ENCODE data around the gene RPLP2. TPM values are rescaled to one million over a fixed set of nuclear protein-coding genes. Genes with fewer than 3 reads are reported as not detected.

The RPLP2 gene
- total RNA-seq, 3 donors from 2014 or later, result 583 to 1,665 (median 1,093) TPM

- intact Hi-C loops (cut with DNase I; ENCODE audit: low total_unique reads), result no loop called here
- TF ChIP-seq POLR2AphosphoS5 (IDR thresholded peaks at IDR 0.05) (no peak), POLR2A (IDR thresholded peaks at IDR 0.05) (no peak), CTCF (IDR thresholded peaks at IDR 0.05) (no peak)
- H3K36me3 ChIP-seq, result no peaks in the 10 kb centered on the region
- DNase-seq (ENCODE audit: low spot score in 2 of 2), result peak in 1 of 2 donors; percentile 68
- peaks cover 0 to 4% of the 10 kb centered on the region in 2 donors for H3K4me1 ChIP-seq
- no peak overlapping the region for H3K4me3 ChIP-seq
- H3K9me3 ChIP-seq, result no peaks in the 10 kb centered on the region
- H3K27ac ChIP-seq, result peak overlapping the region; percentile 71 to 73
- no peaks in the 10 kb centered on the region for H3K27me3 ChIP-seq
Measured at GRCh38 chr11:763073-763463, 46.7 kb upstream of the RPLP2 start.

- Histone ChIP-seq H3K9me3 (no peaks in the 10 kb centered on the region), H3K36me3 (no peaks in the 10 kb centered on the region), H3K4me3 (no peak overlapping the region), H3K27ac (peak overlapping the region; percentile 61 to 73), H3K4me1 (peaks cover 0 to 4% of the 10 kb centered on the region in 2 donors), H3K27me3 (no peaks in the 10 kb centered on the region)
- no peak for DNase-seq (ENCODE audit: low spot score in 2 of 2)
- intact Hi-C loops (cut with DNase I; ENCODE audit: low total_unique reads), result no loop called here
- TF ChIP-seq POLR2AphosphoS5 (IDR thresholded peaks at IDR 0.05), result no peak
- no peak for TF ChIP-seq POLR2A (IDR thresholded peaks at IDR 0.05)
- no peak for TF ChIP-seq CTCF (IDR thresholded peaks at IDR 0.05)
Measured at GRCh38 chr11:763549-764321, 46.0 kb upstream of the RPLP2 start.

- intact Hi-C loops (cut with DNase I; ENCODE audit: low total_unique reads), result no loop called here
- Histone ChIP-seq H3K9me3 (no peaks in the 10 kb centered on the region), H3K27me3 (no peaks in the 10 kb centered on the region), H3K36me3 (no peaks in the 10 kb centered on the region), H3K27ac (peak overlapping the region in 1 of 2 donors; percentile 19), H3K4me1 (peaks cover 0 to 4% of the 10 kb centered on the region in 2 donors), H3K4me3 (no peak overlapping the region)
- TF ChIP-seq CTCF (IDR thresholded peaks at IDR 0.05) (no peak), POLR2AphosphoS5 (IDR thresholded peaks at IDR 0.05) (no peak), POLR2A (IDR thresholded peaks at IDR 0.05) (no peak)
- no peak for DNase-seq (ENCODE audit: low spot score in 2 of 2)
Measured at GRCh38 chr11:764322-765024, 45.3 kb upstream of the RPLP2 start.

GRCh38 chr11:765025-765801 is 44.6 kb upstream of the RPLP2 start:
- Histone ChIP-seq H3K36me3 (no peaks in the 10 kb centered on the region), H3K4me3 (no peak overlapping the region), H3K27me3 (no peaks in the 10 kb centered on the region), H3K9me3 (no peaks in the 10 kb centered on the region), H3K4me1 (peaks cover 0 to 4% of the 10 kb centered on the region in 2 donors), H3K27ac (peak overlapping the region in 1 of 2 donors; percentile 19)
- DNase-seq (ENCODE audit: low spot score in 2 of 2), result peak in 1 of 2 donors; percentile 50
- TF ChIP-seq CTCF (IDR thresholded peaks at IDR 0.05), result peak; percentile 48 to 64 (median 62)
- no peak for TF ChIP-seq POLR2A (IDR thresholded peaks at IDR 0.05)
- TF ChIP-seq POLR2AphosphoS5 (IDR thresholded peaks at IDR 0.05), result no peak
- intact Hi-C loops (cut with DNase I; ENCODE audit: low total_unique reads), result no loop called here
